Ecto neural progenitor cell (in vitro differentiated cells): ENCODE measurements around the gene SYT2.

Experiments
- DNase-seq: peaks from one replicate; pipeline ENCODE4 v3.0.0-alpha.2; 2018; ENCODE audit warnings: low spot score

The SYT2 gene

DNA sequence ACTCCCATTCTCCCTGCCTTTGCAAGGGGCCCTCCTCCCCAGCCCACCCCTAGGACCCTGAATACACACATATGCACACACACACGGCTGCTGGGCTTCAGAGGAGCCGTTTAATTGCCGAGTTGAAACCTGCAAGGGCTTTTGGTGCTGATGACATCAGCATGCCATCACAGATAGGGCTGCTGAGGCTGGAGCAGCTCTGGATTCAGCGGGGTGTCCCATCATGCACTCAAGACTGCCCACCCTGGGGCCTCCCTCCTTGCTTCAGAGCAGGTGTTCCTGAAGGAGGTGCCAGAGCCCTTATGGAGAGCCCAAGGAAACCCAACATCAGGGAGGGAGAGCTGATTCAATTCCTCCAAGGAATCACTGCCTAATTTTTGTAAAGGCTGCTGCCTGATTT lies 5.7 kb downstream of the SYT2 start:
- no peak for DNase-seq

GRCh38 chr1:202703191-202703590 lies 7.1 kb downstream of the SYT2 start:
- DNase-seq = no peak

- no peak for DNase-seq
Observed at GRCh38 chr1:202702088-202702487, 8.2 kb downstream of the SYT2 start.

- DNase-seq = no peak
Observed at GRCh38 chr1:202701200-202701599, 9.1 kb downstream of the SYT2 start.

DNA sequence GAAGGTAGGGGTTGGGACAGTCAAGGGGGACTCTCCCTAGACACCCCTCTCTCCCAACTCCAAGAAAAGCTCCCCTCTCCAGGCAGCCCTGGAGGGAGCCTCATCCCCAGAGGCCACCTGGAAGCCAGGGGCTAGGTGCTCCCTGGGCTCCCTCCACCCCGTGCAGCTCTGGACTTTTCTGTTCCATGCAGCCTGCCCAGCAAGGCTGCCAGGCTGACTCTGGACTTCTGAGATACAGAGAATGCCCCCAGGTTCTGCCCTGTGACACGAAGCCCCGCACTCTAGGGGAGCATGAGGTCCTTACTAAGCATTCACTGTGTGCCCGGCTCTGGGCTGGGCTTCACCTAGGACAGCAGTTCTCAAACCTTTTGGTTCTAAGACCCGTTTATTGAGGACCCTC lies 10.2 kb downstream of the SYT2 start:
- DNase-seq = no peak

GRCh38 chr1:202698276-202698675 lies 12.0 kb downstream of the SYT2 start:
- no peak for DNase-seq

- DNase-seq = no peak
Observed at GRCh38 chr1:202697038-202697437, 13.2 kb downstream of the SYT2 start.

GRCh38 chr1:202694314-202694713 lies 15.9 kb downstream of the SYT2 start:
- no peak for DNase-seq

GRCh38 chr1:202692959-202693555 lies 17.2 kb downstream of the SYT2 start:
- DNase-seq = peak; percentile 85

GRCh38 chr1:202691816-202692215 lies 18.4 kb downstream of the SYT2 start:
- no peak for DNase-seq

GRCh38 chr1:202689493-202690342 lies 20.5 kb downstream of the SYT2 start:
- DNase-seq = no peak

DNA sequence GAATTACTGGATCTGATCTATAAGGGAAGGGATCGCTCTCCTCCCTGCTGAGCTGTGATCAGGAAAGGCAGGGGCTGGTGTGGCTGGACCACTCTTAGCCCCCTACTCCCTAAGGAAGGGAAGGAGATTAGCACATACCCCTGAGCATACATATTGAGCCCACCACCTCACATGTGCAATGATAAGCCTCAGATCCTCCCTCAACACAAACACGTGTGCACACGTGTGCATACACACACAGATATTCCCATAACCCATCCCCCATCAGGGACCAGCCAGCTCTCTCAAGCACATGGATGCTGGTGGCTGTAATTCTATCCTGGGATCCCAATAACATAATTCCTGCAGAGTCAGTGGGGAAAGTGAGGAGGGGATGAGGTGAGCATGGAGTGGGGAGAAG lies 21.2 kb downstream of the SYT2 start:
- DNase-seq = no peak

DNA sequence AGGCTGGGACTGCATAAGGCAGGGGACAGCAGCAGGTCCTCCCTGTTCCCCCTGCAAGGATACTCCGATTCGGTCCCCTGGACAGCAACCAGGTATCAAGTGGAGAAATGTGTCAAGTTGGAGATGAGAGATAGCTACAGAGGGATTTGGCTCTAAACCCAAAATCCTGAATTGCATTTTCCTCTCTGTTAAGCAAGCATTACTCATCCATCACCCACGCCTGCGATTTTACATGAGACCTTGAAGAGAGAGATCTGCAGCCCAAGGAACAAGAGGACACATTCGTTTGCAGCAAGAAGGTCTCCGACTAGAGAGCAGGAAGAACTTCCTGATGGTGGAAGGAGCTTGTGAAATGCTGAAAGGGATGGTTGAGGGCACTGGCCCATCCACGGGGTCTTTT lies 21.9 kb downstream of the SYT2 start:
- no peak for DNase-seq

DNA sequence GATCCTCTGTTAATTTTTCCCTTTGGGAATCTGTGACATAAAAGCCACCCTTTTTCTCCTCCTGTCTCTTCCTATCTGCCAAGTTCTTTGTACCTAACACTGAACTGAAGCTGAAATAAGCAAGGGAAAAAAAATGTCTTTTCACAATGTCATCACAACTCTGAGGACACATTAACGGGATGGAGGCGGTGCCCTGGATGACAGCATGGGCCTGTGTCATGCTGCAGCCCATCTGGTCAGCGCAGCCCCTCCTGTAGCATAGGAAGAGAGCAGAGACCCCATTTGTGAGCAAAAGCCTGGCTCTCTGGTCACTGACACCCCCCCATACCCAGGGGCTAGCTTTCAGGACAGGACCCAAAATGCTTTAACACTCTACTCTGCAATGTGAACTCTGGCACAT lies 22.5 kb downstream of the SYT2 start:
- DNase-seq = no peak

- DNase-seq = no peak
Observed at GRCh38 chr1:202687370-202687769, 22.9 kb downstream of the SYT2 start.

GRCh38 chr1:202685641-202686040 lies 24.6 kb downstream of the SYT2 start:
- DNase-seq = no peak

DNA sequence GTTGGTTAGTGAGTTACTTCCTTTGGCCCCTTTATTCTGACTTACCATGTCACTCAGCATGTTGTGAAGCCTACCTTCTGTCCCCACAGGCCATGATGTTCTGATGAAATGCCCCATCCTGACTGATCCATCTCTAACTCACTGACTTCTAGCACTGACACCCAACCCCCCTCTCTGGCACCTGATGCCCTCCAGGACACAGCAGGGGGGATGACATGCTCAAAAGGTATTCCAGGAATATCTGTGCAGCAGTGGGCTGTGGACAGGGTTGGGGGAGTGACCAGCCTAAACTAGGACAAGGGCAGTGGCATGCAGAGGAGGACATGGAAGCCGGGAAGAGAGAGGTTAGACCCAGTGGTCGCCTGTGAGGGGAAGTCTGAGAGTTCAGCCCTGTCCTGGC lies 25.5 kb downstream of the SYT2 start:
- DNase-seq = no peak

DNA sequence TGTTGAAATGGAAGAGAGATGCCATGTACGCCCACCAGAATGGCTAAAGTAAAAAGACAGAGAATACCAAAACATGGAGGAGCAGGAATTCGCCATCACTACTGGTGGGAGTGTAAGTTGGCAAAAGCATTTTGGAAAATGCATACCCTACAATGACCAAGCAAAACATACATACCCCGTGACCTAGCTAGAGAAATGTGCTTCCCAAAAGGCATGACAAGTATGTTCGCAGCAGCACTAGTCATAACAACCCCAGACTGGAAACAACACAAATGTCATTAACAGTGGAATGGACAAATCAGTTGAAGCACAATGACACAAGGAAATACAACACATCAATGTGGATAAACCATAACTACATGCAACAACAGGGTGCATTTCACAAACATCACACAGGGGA lies 27.2 kb downstream of the SYT2 start:
- no peak for DNase-seq

- DNase-seq = no peak
Observed at GRCh38 chr1:202682477-202682876, 27.8 kb downstream of the SYT2 start.

DNA sequence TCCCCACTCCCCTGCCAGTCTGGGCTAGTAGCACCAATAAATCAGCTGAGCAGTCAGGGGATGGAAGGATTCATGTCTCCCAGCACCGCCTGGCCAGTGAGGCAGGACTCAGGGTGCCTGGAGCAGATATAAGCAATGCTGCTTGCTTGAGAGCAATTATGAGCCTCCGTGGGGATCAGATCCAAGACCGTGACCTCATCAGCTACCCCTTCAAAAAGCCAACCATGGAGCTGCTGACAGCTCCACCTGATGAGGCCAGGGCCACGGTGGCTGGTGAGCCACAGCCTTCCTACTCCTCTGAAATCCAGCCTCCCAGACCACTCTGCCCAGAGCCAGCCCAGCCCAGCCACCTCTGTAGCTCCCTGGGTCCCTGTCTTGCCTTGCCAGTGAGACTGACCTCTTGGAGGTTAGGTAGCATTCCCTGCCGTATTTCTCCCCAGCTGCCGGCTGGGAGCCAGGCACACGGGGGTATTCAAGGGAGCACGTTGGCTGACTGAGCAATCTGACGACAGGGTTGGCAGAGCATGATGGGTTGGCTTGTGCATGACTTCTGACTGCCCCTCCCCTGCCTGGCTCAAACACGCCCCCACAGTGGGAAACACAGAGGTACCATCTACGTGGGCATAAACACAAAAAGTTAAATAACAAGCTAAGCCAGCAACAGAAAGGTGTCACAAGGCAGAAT lies 28.4 kb downstream of the SYT2 start:
- DNase-seq = no peak

- no peak for DNase-seq
Observed at GRCh38 chr1:202680586-202681352, 29.5 kb downstream of the SYT2 start.

GRCh38 chr1:202679406-202680177 lies 30.7 kb downstream of the SYT2 start:
- no peak for DNase-seq
